Keratinocyte (primary cell): Measurements from ENCODE around the gene SMG6. TPM values are rescaled to one million over a fixed set of nuclear protein-coding genes. Genes with fewer than 3 reads are reported as not detected.
"Not testable (repeated sequence)": the region's sequence is repeated elsewhere in the genome, so short reads cannot be mapped to it uniquely, and the experiment has no call there.

ENCODE experiments used
- DNase-seq: peaks from one replicate; pipeline ENCODE4 v3.0.0-alpha.2; 2011; ENCODE audit warnings: low read depth, missing footprints, low spot score
- FAIRE-seq: peaks from 2 replicates; lab custom pipeline; 2011; peaks lifted over from hg19 to GRCh38; lab: Jason Lieb, UNC
- H2AFZ ChIP-seq: 2 replicates; pipeline ENCODE4 v1.6.0; 2012; ENCODE audit warnings: low read length, control low read depth, inconsistent platforms; ENCODE audit not compliant: control insufficient read depth
- H3K27ac ChIP-seq: 2 replicates; pipeline ENCODE4 v1.5.1; 2011; ENCODE audit warnings: low read length; ENCODE audit not compliant: control insufficient read depth, insufficient read depth
- H3K27me3 ChIP-seq: 3 replicates; pipeline ENCODE4 v1.6.0; 2011; ENCODE audit warnings: low read length; ENCODE audit not compliant: control insufficient read depth, insufficient read depth; ENCODE audit errors: extremely low read depth
- H3K36me3 ChIP-seq, 2 experiments: 2 replicates in 1 of 2; 3 replicates in 1 of 2; pipeline ENCODE4 v1.5.1; 2011; ENCODE audit warnings: low read length in 2 of 2, mild to moderate bottlenecking in 1 of 2; ENCODE audit not compliant: control insufficient read depth in 2 of 2, insufficient read depth in 2 of 2; ENCODE audit errors: extremely low read depth in 1 of 2
- H3K4me1 ChIP-seq: 3 replicates; pipeline ENCODE4 v1.5.1; 2011; ENCODE audit warnings: low read length; ENCODE audit not compliant: control insufficient read depth, insufficient read depth; ENCODE audit errors: extremely low read depth
- H3K4me2 ChIP-seq: 3 replicates; pipeline ENCODE4 v1.6.0; 2011; ENCODE audit warnings: low read depth, low read length; ENCODE audit not compliant: control insufficient read depth, insufficient read depth; ENCODE audit errors: extremely low read depth
- H3K4me3 ChIP-seq, 3 experiments: fragments of 200-600 bp in 1 of 3; sonication (generic) in 1 of 3; 2 replicates in 2 of 3; 3 replicates in 1 of 3; pipeline ENCODE4 v1.5.1; 2011 to 2016; ENCODE audit warnings: low read length in 3 of 3, mild to moderate bottlenecking in 3 of 3, control low read depth in 2 of 3, inconsistent platforms in 1 of 3, low read depth in 1 of 3, mixed read lengths in 1 of 3, mixed run types in 1 of 3, moderate library complexity in 1 of 3; ENCODE audit not compliant: control insufficient read depth in 2 of 3, insufficient read depth in 2 of 3; ENCODE audit errors: extremely low read depth in 1 of 3
- H3K79me2 ChIP-seq: 2 replicates; pipeline ENCODE4 v1.6.0; 2012; ENCODE audit warnings: low read length; ENCODE audit not compliant: control insufficient read depth, insufficient read depth
- H3K9ac ChIP-seq: 3 replicates; pipeline ENCODE4 v1.6.0; 2011; ENCODE audit warnings: low read length; ENCODE audit not compliant: control insufficient read depth, insufficient read depth; ENCODE audit errors: extremely low read depth
- H3K9me1 ChIP-seq: 3 replicates; pipeline ENCODE4 v1.6.0; 2011; ENCODE audit warnings: low read length; ENCODE audit not compliant: control insufficient read depth, insufficient read depth; ENCODE audit errors: extremely low read depth
- H3K9me3 ChIP-seq: 2 replicates; pipeline ENCODE4 v1.5.1; 2012; ENCODE audit warnings: low read depth, low read length; ENCODE audit not compliant: control insufficient read depth
- H4K20me1 ChIP-seq: 3 replicates; pipeline ENCODE4 v1.6.0; 2011; ENCODE audit warnings: low read length; ENCODE audit not compliant: control insufficient read depth, insufficient read depth; ENCODE audit errors: extremely low read depth
- CTCF ChIP-seq, 3 experiments: IDR thresholded peaks in 1 of 3; conservative IDR thresholded peaks in 1 of 3; optimal IDR thresholded peaks in 1 of 3; 2 replicates in 2 of 3; 3 replicates in 1 of 3; pipeline versions ENCODE3 to v1.5.1; 2011; ENCODE audit warnings: low read length in 3 of 3, mild to moderate bottlenecking in 3 of 3, moderate library complexity in 2 of 3, control low read depth in 1 of 3, inconsistent platforms in 1 of 3; ENCODE audit not compliant: insufficient read depth in 2 of 3; ENCODE audit errors: extremely low read depth in 1 of 3
- EZH2 ChIP-seq: IDR thresholded peaks from one replicate; pipeline ENCODE4 v1.6.1; 2012; ENCODE audit warnings: inconsistent platforms, mild to moderate bottlenecking, low read length, moderate library complexity
- dilution Hi-C: fragments of 300-500 bp; cut with MboI; formaldehyde crosslinking; loops from one replicate; pipeline ENCODE4 v1.7.0; 2020; ENCODE audit warnings: low sequenced_read_pairs; ENCODE audit not compliant: extremely low pct_ligation_motif_present
- polyA plus RNA-seq, 5 experiments: library from polyadenylated mRNA; depleted of rRNA in 3 of 5; stranded (reverse) in 3 of 5; stranded (forward) in 1 of 5; unstranded in 1 of 5; fragments of >200 nt; gene quantifications; 1 replicate in 1 of 5; 2 replicates in 3 of 5; 3 replicates in 1 of 5; pipeline versions ENCODE4 v1.2.1 to v1.2.3, GENCODE V29; 2011 to 2012; ENCODE audit warnings: missing spikeins in 2 of 5, low read depth in 1 of 5, low replicate concordance in 1 of 5

The SMG6 gene
- polyA plus RNA-seq, 1 donor (not counting 4 experiments of a cell fraction or from before 2014, with no cell fraction given) = 3.6 TPM

GRCh38 chr17:2170023-2170422 lies 133.6 kb downstream of the SMG6 start:
- dilution Hi-C loops = no loop called here
- no peaks in the 10 kb centered on the region for H3K9me3 ChIP-seq
- no peak for FAIRE-seq
- no peaks in the 10 kb centered on the region for H4K20me1 ChIP-seq
- H3K9me1 ChIP-seq = peaks cover 3% of the 10 kb centered on the region
- H3K4me3 ChIP-seq = no peak overlapping the region
- H3K4me2 ChIP-seq = no peak overlapping the region
- no peak for TF ChIP-seq EZH2
- peak; percentile 27 to 59 (median 31) for TF ChIP-seq CTCF (optimal IDR thresholded peaks at IDR 0.05 in 1 of 3, IDR thresholded peaks at IDR 0.05 in 1 of 3, conservative IDR thresholded peaks at IDR 0.05 in 1 of 3; ENCODE audit: extremely low read depth in 1 of 3, insufficient read depth in 2 of 3, low read length in 3 of 3)
- peaks cover 22% of the 10 kb centered on the region for H3K4me1 ChIP-seq
- H3K36me3 ChIP-seq = peaks cover 15 to 21% of the 10 kb centered on the region in 2 experiments
- no peak for DNase-seq
- no peak overlapping the region for H2AFZ ChIP-seq
- no peaks in the 10 kb centered on the region for H3K27me3 ChIP-seq
- H3K79me2 ChIP-seq = no peaks in the 10 kb centered on the region
- H3K9ac ChIP-seq = no peak overlapping the region
- no peak overlapping the region for H3K27ac ChIP-seq

GRCh38 chr17:2165723-2166122 lies 137.9 kb downstream of the SMG6 start:
- H3K27ac ChIP-seq, H3K79me2 ChIP-seq, H2AFZ ChIP-seq, H3K9ac ChIP-seq, H3K4me1 ChIP-seq, H3K9me3 ChIP-seq, dilution Hi-C loops, H3K9me1 ChIP-seq, H3K27me3 ChIP-seq, FAIRE-seq, H4K20me1 ChIP-seq, H3K4me2 ChIP-seq, H3K4me3 ChIP-seq, DNase-seq: not testable (repeated sequence)
- peaks cover 12 to 23% of the 10 kb centered on the region in 2 experiments for H3K36me3 ChIP-seq

GRCh38 chr17:2158396-2158780 lies 145.2 kb downstream of the SMG6 start:
- Histone ChIP-seq H3K9me1 (no peaks in the 10 kb centered on the region), H3K27ac (no peak overlapping the region), H3K4me3 (no peak overlapping the region), H3K9ac (no peak overlapping the region), H3K27me3 (no peaks in the 10 kb centered on the region), H3K36me3 (peaks cover 4 to 11% of the 10 kb centered on the region in 2 experiments), H2AFZ (no peak overlapping the region), H3K79me2 (no peaks in the 10 kb centered on the region), H3K4me1 (no peaks in the 10 kb centered on the region), H3K9me3 (no peaks in the 10 kb centered on the region), H4K20me1 (no peaks in the 10 kb centered on the region), H3K4me2 (no peak overlapping the region)
- FAIRE-seq (no peak), DNase-seq (no peak)
- dilution Hi-C loops = no loop called here
- TF ChIP-seq EZH2 (no peak), CTCF (optimal IDR thresholded peaks at IDR 0.05 in 1 of 3, IDR thresholded peaks at IDR 0.05 in 1 of 3, conservative IDR thresholded peaks at IDR 0.05 in 1 of 3; ENCODE audit: extremely low read depth in 1 of 3, insufficient read depth in 2 of 3, low read length in 3 of 3) (no peak)
